Measurements from ENCODE around the gene FKBP1A.

FKBP1A gene

GRCh38 chr20:1330075-1330830 is 62.6 kb downstream of the FKBP1A start:
- no peak for DNase-seq

GRCh38 chr20:1328680-1329330 is 64.0 kb downstream of the FKBP1A start, which contains the start of gene SDCBP2:
SDCBP2 (minus strand) TSS chr20:1329139; CDS start chr20:1320416, 8,723 bp downstream.
- DNase-seq: no peak

- no peak for DNase-seq
Measured at GRCh38 chr20:1327827-1328679, 64.8 kb downstream of the FKBP1A start.

DNA sequence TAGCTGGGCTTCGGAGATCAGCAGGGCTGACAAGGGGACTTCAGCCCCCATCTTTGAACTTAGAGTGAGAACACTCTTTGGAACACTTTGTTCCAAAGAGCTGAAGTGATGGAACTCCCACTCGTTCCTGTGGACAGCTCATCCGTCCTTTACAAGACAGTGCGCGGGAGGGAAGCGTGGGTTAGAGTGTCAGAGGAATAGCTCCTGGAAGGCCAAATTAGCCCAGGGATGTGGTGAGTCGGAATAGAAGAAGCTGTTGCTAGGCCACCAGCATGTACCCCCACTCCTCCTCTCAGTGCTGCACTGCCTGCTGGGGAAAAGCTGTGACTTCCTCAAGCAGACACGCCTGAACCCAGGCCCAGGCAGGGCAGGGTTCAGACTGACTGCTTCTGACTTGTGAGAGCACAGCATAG is 65.6 kb downstream of the FKBP1A start:
- DNase-seq: peak; percentile 11

- no peak for DNase-seq
Measured at GRCh38 chr20:1326031-1326930, 66.6 kb downstream of the FKBP1A start.

DNA sequence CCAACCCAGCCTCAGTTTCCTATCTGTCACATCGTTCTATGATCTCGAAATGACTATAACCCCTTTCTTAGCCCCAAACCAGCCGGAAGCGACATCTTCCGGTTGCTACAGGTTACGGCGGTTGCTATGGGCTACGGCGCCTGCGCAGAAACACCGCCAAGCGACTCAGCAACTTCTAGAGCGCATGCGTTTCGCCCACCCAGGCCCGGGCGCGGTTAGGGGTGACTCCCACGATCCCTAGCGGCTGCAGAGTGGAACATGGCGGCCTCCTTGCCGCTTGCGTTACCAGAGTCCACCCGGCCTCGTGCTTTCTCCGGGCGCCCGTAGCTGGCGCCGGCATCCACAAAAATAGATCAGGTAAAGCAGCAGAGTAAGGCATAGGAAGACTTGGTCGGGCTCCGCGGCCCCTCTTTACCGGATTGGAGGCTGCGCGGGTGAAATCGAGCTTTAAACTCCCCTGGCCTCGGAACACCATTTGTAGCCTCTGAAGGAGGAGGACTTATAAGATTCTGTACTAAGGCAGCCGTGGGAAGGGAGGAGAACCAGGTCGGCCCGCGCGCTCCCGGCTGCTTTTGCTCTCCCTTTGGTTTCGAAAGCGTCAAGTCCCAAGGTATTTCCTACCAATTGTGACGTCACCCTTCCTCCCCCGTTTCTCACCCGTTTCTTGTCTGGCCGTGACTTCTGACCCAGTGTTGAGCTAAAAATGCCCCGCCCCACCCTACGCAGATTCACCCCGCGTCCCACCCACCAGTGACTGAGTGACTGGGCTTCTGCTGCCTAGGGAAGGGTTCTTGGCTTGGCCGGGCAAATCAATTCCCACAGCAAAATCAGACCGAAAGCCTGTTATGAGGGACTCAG is 67.5 kb downstream of the FKBP1A start:
- DNase-seq: peak; percentile 99

GRCh38 chr20:1324598-1325172 is 68.2 kb downstream of the FKBP1A start:
- DNase-seq: peak; percentile 46

DNA sequence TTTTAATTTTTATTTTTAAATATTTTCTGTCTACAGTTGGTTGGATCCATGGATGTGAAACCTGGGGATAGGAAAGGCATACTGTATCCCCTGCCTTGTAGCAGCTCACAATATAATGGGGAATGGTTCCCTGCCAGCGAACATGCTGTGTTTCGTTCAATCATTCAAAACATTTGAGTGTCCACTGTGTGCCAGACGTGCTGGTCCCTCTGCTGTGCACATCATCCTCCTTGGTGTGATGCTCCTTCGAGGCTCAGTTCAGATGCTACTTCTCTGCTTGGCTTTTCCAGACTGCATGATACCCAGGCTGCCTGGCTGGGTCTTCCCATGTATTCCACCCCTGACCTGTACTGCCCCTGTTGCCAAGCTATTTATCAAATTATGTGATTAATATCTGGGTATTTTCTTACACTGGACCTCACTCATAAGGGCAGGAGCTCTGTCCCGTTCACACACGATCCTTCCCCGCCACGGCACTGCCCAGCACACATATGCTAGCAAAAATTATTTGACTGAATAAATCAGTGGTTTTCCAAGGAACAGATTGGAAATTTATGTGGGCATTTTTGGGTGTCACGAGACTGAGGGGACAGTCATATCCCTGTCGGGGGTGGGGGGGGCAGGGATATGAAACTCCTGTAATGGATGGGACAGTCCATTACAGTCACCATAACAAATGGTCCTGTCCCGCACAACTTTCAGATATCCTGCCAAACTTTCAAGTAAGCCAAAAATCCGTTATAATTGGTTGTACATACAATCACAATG is 68.8 kb downstream of the FKBP1A start:
- no peak for DNase-seq

DNA sequence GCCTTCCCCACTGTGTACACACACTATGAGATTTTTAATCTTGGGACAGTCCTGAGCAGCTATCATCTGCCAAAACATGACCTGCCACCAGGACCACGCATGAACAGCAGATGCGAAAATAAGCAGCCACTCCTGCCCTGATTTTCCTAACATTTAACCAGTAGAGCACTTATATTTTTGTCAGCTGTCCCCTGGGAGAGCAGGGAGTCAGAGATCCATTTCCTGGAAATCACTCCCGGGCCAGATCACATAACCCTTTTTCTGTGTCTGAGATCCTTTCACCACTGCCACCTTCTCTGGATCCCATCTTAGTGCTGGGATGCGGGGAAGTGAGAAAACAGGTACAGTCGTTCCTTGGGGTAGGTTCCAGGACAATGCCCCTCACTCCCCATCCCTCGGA is 69.6 kb downstream of the FKBP1A start:
- DNase-seq: no peak

DNA sequence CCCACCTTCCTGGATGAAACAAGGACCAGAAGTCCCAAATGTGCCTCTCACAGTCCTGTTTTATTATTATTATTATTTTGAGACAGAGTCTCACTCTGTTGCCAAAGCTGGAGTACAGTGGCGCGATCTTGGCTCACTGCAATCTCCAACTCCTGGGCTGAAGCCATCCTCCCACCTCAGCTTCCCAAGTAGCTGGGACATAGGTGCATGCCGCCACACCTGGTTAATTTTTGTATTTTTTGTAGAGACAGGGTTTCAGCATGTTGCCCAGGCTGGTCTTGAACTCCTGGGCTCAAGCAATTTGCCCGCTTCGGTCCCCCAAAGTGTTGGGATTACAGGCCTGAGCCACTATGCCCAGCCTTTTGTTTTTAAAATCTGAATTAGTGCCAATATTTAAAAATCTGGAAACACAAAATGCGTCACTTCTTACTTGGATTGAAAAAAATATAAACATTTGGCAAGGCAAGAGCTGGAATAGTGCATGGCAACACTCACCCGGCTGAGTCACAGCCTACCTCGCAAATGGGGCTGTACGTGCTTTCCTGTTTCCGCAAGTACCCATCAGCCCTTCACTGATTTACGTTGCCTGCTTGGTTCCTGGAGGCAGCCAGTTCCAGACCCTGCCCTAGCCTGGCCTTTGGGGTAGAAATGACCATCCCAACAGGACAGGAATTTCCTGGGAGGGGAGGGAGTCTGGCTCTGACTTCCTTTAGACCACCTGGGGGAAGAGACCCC is 70.2 kb downstream of the FKBP1A start:
- DNase-seq: no peak

DNA sequence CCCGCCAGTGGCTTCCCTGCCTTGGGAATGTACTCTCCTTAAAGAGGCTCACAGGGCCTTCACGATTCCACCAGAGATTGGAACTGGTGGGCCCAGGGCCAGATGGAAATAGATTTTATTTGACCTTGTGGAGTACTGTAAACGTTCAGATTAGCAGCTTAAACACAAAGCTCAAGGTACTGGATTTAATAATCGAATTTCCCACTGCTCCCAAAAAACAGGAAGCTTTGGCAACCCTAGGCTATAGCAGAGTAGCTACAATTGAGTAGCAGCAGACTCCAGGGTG is 71.3 kb downstream of the FKBP1A start:
- DNase-seq: no peak

DNA sequence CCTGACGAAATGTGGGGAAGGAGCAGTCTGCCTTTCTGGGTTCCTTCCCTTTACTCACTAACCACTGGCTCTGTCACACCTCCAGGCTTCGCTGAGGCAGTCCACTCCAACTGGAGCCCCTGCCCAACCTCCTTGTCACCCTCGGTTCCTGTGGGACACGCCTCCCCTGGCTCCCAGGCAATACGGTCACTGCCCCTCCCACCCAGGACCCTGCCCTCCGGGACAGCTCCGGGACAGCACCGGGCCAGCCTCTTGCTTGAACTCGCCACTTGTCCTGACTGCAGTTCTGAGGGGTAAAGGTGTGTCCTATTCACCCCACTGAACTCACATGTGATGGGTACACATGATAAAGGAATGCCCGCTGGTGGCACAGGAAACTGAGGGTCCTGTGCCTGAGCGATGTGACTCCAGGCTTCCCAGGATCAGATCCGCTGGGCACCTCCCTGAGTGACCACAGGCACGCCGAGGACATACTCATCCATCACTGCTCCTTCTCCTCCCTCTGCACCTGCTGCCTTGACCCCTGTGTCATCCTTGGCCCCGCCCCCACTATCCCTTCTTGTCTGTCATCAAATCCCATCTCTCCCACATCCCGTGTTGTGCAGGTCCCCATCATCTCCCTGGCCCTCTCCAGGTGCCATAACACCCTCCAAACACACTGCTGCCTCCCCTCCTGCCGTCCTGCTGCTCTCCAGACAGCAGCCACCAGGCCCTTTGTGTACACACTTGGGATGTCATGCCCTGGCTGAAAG is 71.8 kb downstream of the FKBP1A start:
- no peak for DNase-seq

DNA sequence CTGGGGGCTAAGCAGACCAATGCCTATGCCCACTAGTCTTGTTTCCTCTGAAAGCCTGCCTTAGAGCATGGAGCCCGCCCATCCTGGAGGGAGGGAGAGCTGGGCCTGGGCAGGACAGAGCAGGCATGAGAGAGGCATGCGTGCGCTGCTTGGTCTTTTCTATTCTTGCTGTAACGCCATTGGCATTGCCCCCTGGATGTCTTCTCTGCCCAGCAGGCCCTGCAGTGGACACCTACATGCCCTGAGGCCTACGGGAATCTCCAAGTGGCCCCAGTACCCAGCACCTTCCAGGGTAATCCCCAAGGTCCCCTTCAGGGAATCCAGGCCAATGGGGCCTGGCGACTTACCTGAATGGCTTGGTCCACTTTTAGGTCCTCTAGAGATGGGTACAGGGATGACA is 72.8 kb downstream of the FKBP1A start:
- DNase-seq: no peak

DNA sequence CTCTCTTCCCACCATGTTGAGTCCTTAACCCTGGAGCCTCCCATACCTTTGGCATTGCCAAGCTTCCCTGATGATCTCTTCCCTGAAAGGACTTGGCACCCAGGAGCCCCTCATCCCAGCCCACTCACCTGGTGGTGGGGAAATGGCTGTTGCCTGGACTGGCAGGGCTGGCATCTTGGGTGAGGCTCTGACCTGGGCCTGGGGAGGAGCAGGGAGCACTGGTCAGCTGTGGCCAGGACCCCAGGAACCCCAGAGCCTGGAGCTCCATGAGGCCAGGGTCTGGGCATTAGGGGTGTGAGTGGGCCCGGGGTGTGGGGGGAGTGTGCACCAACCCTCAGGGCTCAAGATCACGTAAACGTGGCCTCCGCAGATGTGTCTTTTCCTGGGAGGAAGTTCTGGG is 73.4 kb downstream of the FKBP1A start:
- no peak for DNase-seq

- no peak for DNase-seq
Measured at GRCh38 chr20:1319051-1319450, 73.8 kb downstream of the FKBP1A start.
